HG03432 (cell line): ENCODE results near the gene TMPRSS5.
"Not testable (repeated sequence)": the region's sequence is repeated elsewhere in the genome, so short reads cannot be mapped to it uniquely, and the experiment has no call there.

Source experiments
- ATAC-seq: cut with Tn5 transposase; IDR thresholded peaks from one replicate; pipeline ENCODE4 v1.9.1; 2021; ENCODE audit warnings: mild to moderate bottlenecking, moderate library complexity; ENCODE audit not compliant: unreplicated experiment

TMPRSS5 gene

DNA sequence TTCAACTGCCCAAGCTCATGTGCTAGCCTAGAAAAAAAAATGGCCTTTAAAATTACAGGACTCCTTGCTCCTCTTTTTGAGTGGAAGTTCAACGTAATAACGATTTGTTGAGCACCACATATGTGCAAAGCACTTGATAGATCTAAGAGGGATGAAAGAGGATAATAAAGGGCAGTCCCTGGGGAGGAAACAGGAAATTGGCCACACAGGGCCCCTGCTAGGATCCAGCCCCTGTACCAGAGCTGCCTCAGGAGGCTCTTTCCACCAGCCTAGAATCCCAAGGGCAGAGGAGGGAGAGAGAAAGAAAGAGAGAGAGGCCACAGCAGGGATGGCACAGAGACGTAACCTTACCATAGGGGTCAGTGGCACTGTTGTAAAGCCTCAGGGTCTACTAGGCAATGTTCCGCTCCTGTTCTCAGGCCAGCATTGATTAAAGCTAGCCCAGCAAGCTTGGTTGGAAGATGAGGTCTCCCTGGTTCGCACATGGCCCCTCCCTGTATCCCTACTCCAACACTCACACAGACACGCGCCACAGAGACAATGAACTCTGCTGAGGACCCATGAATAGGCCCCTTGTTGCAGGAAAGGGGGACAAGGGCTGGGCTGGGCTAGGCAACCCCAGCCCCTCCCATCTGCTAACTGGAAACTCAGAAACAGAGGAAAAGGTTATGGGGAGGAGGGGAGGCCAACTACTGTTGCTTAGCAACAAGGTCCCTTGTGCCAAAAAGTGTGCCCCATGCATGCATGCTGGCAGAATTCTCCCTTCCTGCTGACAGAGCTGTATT, at the start of gene TMPRSS5:
Gene TMPRSS5, minus strand, starts transcription at position 438 of the 785 bp plus-strand sequence. Its CDS starts 84 bp downstream, at position 354.
- no peak for ATAC-seq

DNA sequence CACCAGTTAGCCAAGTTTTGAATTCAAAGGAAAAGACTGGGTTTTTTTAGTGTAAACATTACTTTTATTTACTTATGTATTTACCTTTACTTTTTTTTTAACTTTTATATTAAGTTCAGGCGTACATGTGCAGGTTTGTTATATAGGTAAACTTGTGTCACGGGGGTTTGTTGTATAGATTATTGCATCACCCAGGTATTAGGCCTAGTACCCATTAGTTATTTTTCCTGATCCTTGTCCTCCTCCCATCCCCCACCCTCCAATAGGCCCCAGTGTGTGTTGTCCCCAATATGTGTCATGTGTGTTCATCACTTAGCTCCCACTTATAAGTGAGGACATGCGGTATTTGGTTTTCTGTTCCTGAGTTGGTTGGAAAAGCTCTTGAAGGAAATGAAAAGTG, 46.8 kb upstream of the TMPRSS5 start:
- no peak for ATAC-seq

GRCh38 chr11:113736323-113736722, 30.2 kb upstream of the TMPRSS5 start:
- no peak for ATAC-seq

GRCh38 chr11:113732092-113732491, 26.0 kb upstream of the TMPRSS5 start:
- ATAC-seq: no peak

- ATAC-seq: no peak
Measured at GRCh38 chr11:113730887-113731726, 25.0 kb upstream of the TMPRSS5 start.

DNA sequence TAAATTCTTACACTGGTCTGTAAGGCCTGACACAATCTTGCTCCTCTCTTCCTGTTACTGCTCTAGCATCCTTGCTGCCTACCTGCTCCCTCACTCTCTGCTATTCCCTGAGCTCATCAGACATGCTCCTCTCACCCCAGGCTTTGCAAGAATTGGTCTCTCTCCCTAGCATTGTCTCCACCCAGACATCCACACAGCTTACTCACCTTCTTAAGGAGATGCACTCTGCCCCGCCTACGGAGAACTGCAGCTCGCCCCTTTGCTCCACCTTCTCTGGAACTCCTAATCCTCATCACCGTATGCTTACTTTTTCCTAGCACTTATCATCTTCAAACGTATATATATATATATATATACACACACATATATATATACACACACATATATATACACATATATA, 23.3 kb upstream of the TMPRSS5 start:
- no peak for ATAC-seq

- ATAC-seq: no peak
Measured at GRCh38 chr11:113728814-113729213, 22.7 kb upstream of the TMPRSS5 start.

GRCh38 chr11:113725913-113726312, 19.8 kb upstream of the TMPRSS5 start:
- no peak for ATAC-seq

DNA sequence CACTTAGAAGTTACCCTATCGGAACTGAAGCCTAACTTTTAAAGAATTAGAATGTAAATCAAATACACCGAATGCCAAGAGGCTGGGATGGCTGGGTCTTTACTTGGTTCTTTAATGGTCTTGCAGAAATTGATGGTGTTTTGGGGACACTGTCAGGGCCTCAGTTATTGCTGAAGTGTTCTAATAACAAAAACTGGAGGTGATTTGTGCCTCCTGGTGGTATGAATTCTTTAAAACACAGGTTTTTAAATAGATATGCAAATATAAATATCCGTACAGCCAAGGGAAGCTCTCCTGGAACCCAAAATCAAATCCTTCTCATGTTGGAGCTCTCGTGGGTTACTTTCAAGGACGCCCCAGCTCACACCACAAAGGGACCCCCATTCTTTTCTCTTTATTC, 19.3 kb upstream of the TMPRSS5 start:
- no peak for ATAC-seq

- no peak for ATAC-seq
Measured at GRCh38 chr11:113724778-113725177, 18.7 kb upstream of the TMPRSS5 start.

GRCh38 chr11:113723787-113724186, 17.7 kb upstream of the TMPRSS5 start:
- ATAC-seq: no peak

DNA sequence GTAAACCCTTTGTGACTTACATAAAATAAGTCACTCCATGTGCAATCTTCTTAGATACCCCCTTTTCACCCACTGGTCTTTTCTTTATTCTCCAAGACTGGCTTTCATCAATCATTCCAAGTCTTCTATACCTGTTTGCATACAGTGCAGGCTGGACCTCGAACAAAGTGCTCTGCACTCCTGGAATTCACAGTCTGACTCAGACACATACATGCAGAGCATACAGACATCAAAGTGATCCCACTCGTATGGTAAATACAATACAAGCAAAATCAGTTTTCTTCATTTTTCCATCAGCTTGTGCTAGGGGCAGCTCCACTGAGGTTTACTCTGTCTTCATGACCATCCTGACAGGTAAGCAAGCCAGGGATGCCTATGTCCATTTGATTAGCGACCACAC, 16.8 kb upstream of the TMPRSS5 start:
- ATAC-seq: no peak

DNA sequence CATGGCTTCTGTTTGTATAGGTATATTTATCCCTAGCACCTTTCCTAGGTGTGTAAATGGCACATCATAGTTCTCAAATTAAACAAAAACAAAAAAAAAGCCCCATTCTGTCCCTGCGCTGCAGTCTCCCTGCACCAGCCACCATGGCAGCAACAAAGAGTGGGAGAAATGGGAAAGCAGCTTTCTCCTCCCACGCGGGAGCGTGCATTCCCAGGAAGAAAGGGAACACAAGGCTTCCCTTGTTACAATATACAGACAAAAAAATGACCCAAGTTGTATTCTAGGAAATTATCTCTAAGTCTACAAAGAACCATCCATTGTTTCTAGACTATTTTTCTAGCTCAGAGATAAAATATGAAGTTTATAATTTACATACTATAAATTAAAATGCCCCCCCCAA, 16.1 kb upstream of the TMPRSS5 start:
- no peak for ATAC-seq

DNA sequence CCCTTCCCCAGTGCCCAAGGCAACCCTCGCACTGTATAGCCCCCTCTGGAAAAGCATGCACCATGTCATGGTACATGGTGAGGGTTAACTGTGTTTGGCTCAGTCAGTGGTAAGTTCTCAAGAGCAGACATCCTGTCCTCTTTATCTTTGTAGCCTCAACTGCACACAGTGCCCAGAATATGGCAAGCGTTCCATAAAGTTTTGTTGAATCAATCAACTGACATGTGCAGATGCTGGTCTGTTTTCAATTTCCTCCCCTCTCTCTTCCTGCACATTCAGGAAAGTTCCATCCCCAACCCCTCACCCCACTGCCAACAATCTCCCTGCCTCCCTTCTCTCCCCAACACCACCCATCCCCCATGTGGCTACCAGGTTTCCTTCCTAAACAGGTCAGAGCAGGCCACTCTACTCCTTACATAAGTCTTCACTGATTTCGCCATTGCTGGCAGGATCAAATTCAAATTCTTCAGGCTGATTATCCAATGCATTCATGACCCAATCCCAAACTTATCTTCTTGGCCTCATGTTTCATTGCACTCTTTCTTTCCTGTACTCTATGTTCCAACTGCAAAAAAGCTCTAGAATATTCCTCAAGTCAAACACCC, 15.5 kb upstream of the TMPRSS5 start:
- ATAC-seq: no peak

GRCh38 chr11:113720478-113720877, 14.4 kb upstream of the TMPRSS5 start:
- ATAC-seq: not testable (repeated sequence)

DNA sequence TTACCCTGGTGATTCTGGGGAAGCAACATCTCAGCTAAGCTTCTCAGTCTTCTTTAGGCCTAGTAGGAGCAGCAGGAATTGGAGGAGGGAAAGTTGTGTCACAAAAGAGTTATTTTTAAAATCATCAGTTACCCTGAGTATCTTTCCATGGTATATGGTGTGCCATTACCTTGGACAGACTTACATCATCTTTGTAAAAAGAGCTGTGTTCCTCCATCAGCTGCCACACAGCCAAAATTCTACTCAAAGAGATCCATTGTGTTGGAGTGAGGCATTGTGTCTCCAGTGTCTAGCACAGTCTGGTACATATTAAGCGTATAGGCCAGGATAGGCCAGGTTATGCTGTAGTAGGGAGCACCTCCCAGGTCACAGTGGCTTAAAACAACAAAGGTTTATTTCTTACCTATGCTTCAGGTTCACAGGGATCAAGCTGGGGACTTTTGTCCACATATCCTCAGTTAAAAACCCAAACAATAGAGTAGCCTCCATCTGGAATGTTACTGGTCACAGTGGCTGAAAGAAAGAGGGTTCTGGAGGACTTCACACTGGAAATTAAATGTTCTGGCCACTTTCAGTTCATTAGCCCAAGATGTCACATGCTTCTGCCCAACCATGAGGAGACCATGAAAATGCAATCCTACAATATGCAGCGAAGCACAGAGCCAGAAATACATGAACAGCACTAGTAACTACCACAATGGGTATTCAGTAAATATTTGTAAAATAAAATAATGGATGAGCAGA, 9.9 kb upstream of the TMPRSS5 start:
- ATAC-seq: no peak

DNA sequence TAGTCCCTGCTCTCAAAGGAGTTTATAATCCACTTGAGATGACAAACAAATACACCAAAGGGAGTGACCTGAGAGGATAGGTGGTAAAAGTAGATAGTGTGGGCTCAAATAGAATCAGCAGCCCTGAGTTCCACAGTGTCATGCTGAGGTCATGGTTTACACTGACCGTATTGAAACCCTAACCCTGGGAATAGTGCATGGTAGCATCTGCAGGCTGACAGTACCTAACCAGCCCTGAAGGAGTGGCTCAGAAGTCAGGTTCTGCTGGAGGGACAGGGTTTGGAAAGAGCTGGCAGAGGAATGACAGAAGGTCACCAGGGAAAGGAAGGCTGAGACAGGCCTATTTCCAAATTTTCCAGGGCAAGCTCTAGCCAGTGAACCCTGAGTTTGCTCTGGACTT, 9.2 kb upstream of the TMPRSS5 start:
- ATAC-seq: no peak

GRCh38 chr11:113710989-113711388, 4.9 kb upstream of the TMPRSS5 start:
- ATAC-seq: no peak

GRCh38 chr11:113703551-113703950, 2.6 kb downstream of the TMPRSS5 start:
- not testable (repeated sequence) for ATAC-seq

DNA sequence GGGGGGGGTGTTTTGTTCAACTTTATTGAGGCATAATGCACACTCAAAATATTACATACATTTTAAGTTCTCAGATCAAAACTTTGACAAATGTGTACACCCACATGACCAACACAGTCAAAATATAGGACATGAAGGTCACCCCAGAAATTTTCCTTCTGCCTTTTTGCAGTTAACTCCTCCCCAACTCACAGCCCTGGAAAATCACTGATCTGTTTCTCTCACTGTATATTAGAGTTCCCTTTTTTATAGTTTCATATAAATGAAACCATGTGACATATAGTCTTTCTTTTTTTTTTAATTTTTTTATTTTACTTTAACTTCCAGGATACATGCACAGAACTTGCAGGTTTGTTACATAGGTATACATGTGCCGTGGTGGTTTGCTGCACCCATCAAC, 4.6 kb downstream of the TMPRSS5 start:
- ATAC-seq: no peak

DNA sequence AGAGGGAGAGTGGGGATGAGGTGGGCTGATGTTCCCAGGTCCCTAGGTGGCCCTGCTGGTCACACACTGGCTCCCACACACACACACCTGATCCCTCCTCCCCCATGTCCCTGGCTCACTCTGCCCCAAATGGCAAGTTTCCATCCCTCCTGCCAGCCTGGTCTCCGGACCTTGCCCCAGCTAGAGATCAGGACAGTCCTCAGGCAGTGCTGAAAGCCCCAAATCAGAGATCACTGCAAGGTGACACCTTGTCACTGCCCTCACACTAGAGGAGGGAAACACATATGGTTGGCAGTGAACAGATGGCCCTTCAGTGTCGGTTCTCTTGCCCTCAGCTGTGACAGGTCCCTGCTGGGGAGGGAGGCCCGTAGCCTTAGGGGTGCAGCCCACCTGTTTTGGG, 7.6 kb downstream of the TMPRSS5 start:
- no peak for ATAC-seq
